ENCODE data around the gene ACVR1. TPM values are rescaled to one million over a fixed set of nuclear protein-coding genes. Genes with fewer than 3 reads are reported as not detected.

Gene ACVR1
- total and polyA plus RNA-seq, 9 donors, result 16.1 to 36.9 (median 30.4) TPM

DNA sequence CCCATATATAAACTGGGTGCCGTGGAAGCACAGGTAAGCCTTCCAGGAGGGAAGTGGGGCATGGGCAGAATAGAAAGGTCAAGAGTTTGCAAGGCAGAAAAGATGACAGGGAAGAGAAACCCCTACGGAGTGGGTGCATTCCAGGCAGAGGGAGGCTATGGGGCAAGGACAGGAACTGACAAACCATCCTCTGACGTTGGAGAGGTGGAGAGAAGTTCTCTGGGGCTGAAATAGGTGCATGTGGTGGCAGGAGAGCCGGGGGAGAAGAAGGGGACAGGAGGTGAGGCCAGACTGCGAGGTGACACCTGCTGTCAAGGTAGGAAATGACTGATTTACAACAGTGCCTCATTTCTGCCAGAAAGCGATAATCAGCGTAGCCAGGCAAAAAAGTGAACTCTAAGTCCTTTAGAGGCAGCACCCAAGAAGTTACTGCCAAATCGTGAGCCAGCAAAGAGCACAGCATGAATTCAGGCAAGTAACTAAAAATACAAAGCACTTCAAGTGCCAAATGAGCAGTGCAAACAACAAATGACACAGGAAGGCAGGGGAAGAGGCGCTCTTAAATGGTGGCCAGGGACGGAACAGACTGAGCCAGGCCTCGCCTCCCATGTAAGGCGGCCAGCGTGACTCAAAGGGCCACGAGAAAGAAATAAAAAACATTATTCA lies 134.2 kb downstream of the ACVR1 start:
- DNase-seq, result no peak
- Histone ChIP-seq H3K9me3 (replicated peaks; ENCODE audit: control insufficient read depth, low read depth, low read length) (no peaks in the 10 kb centered on the region), H3K4me1 (ENCODE audit: control insufficient read depth, insufficient read depth, low read length) (no peaks in the 10 kb centered on the region), H3K4me3 (ENCODE audit: low read length) (no peak overlapping the region), H3K27ac (ENCODE audit: low read length) (no peak overlapping the region), H3K27me3 (ENCODE audit: control insufficient read depth, insufficient read depth, low read length) (no peaks in the 10 kb centered on the region), H3K36me3 (ENCODE audit: control insufficient read depth, insufficient read depth, low read length) (peaks cover 25% of the 10 kb centered on the region)
- WGBS (ENCODE audit: insufficient coverage), result 96% methylated on average over 8 of the region's 14 CpGs

DNA sequence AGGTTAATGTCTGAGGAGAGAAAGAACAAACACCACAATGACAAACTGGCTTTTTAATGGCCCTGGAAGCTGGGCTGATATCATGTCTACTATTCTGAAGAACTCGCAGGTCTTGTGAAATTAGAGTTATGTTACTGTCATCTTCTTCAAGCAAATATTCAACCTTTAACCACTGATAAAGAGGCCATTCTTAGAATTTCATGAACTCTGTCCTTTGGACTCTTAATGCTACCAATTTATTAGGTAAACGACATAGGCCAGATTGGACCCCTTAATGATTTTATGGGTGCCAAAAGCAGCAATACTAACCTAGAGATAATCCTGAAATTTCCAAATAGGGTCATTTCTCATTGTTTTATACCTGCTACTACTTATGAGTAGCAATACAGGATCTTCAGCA lies 138.5 kb downstream of the ACVR1 start:
- H3K27me3 ChIP-seq (ENCODE audit: control insufficient read depth, insufficient read depth, low read length), result no peaks in the 10 kb centered on the region
- H3K4me1 ChIP-seq (ENCODE audit: control insufficient read depth, insufficient read depth, low read length), result no peaks in the 10 kb centered on the region
- peaks cover 41% of the 10 kb centered on the region for H3K36me3 ChIP-seq (ENCODE audit: control insufficient read depth, insufficient read depth, low read length)
- no peak overlapping the region for H3K27ac ChIP-seq (ENCODE audit: low read length)
- no peaks in the 10 kb centered on the region for H3K9me3 ChIP-seq (replicated peaks; ENCODE audit: control insufficient read depth, low read depth, low read length)
- no CpG with 5 or more reads among the region's 2 CpGs for WGBS (ENCODE audit: insufficient coverage)
- no peak overlapping the region for H3K4me3 ChIP-seq (ENCODE audit: low read length)
- no peak for DNase-seq

DNA sequence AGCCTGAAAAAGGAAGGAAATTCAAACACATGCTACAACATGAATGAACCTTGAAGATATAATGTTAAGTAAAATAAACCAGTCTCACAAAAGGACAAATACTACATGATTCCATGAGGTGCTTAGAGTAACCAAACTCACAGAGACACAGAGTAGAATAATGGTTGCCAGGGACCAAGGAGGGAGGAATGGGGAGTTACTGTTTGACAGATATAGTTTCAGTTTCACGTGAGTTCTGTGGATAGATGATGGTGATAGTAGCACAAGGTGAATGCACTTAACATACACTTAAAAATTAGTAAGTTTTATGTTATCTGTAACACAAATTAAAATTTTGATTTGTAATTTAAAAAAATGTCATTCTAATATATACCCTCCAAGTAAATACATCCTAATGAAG lies 140.6 kb downstream of the ACVR1 start:
- DNase-seq, result no peak
- WGBS (ENCODE audit: insufficient coverage), result no CpG with 5 or more reads among the region's 1 CpG
- Histone ChIP-seq H3K27me3 (ENCODE audit: control insufficient read depth, insufficient read depth, low read length) (no peaks in the 10 kb centered on the region), H3K9me3 (replicated peaks; ENCODE audit: control insufficient read depth, low read depth, low read length) (no peaks in the 10 kb centered on the region), H3K27ac (ENCODE audit: low read length) (no peak overlapping the region), H3K36me3 (ENCODE audit: control insufficient read depth, insufficient read depth, low read length) (peaks cover 42% of the 10 kb centered on the region), H3K4me3 (ENCODE audit: low read length) (no peak overlapping the region), H3K4me1 (ENCODE audit: control insufficient read depth, insufficient read depth, low read length) (no peaks in the 10 kb centered on the region)

DNA sequence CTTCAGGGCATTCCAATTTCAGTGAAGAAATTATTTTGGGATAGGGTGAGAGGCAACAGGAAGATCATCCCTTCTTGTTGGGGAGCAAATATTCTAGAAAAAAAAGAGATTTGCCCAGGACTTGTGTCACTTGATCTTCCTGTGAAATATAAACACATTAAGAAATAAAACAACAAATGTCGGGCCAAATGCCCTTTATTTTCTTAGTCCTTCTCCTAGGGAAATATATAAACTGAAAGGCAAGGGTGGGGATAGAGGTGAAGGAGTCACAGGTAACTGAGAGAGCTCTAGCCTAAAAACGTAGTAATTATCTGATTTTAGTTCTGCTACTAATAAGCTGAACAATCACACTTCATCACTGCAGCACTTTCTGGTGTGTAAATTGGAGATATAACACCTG lies 142.9 kb downstream of the ACVR1 start:
- Histone ChIP-seq H3K27me3 (ENCODE audit: control insufficient read depth, insufficient read depth, low read length) (no peaks in the 10 kb centered on the region), H3K4me1 (ENCODE audit: control insufficient read depth, insufficient read depth, low read length) (no peaks in the 10 kb centered on the region), H3K4me3 (ENCODE audit: low read length) (no peak overlapping the region), H3K27ac (ENCODE audit: low read length) (no peak overlapping the region), H3K9me3 (replicated peaks; ENCODE audit: control insufficient read depth, low read depth, low read length) (peaks cover 3% of the 10 kb centered on the region), H3K36me3 (ENCODE audit: control insufficient read depth, insufficient read depth, low read length) (peaks cover 38% of the 10 kb centered on the region)
- no CpG with 5 or more reads among the region's 2 CpGs for WGBS (ENCODE audit: insufficient coverage)
- no peak for DNase-seq

DNA sequence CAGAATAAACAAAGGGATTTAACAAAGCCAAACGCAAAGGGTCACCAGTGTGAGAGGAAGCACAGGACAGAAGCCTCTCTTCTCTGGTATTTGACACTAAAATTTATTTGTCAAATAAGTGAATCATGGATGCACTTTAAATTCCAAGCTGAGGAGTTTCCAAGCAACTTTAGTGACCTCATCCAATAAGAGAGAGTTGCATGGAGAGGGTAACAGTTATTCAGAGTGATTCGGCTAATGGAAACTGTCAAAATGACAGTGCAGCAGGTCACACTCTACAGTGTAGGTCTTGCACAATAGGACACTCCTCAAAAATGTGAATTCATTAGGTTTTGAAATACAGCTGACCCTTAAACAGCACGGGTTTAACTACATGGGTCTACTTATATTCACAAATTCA lies 143.5 kb downstream of the ACVR1 start:
- H3K27me3 ChIP-seq (ENCODE audit: control insufficient read depth, insufficient read depth, low read length), result no peaks in the 10 kb centered on the region
- no peak for DNase-seq
- WGBS (ENCODE audit: insufficient coverage), result 100% methylated on average over 1 of the region's 3 CpGs
- no peak overlapping the region for H3K4me3 ChIP-seq (ENCODE audit: low read length)
- H3K4me1 ChIP-seq (ENCODE audit: control insufficient read depth, insufficient read depth, low read length), result no peaks in the 10 kb centered on the region
- peaks cover 35% of the 10 kb centered on the region for H3K36me3 ChIP-seq (ENCODE audit: control insufficient read depth, insufficient read depth, low read length)
- peaks cover 3% of the 10 kb centered on the region for H3K9me3 ChIP-seq (replicated peaks; ENCODE audit: control insufficient read depth, low read depth, low read length)
- no peak overlapping the region for H3K27ac ChIP-seq (ENCODE audit: low read length)

DNA sequence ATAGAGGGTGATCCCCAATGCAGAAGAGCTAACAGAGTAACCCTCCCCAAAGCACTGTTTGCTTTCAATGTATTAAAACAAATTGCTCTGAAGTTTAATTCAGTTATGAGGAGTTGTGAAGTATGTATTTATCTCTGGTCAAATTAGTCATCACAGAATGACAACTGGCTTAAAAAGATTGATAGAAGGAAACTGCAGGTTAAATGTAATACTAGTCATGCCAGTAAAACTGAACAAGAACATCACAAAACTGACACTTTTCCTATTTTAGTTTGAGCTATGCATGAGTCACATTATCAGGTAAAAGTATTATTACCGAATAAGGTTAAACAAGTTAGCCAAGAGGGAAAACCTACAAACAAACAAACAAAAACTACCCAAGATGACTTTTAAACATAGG lies 148.4 kb downstream of the ACVR1 start:
- Histone ChIP-seq H3K4me3 (ENCODE audit: low read length) (no peak overlapping the region), H3K27ac (ENCODE audit: low read length) (no peak overlapping the region), H3K36me3 (ENCODE audit: control insufficient read depth, insufficient read depth, low read length) (peaks cover 4% of the 10 kb centered on the region), H3K9me3 (replicated peaks; ENCODE audit: control insufficient read depth, low read depth, low read length) (peaks cover 13% of the 10 kb centered on the region), H3K4me1 (ENCODE audit: control insufficient read depth, insufficient read depth, low read length) (no peaks in the 10 kb centered on the region), H3K27me3 (ENCODE audit: control insufficient read depth, insufficient read depth, low read length) (no peaks in the 10 kb centered on the region)
- no peak for DNase-seq
- no CpG with 5 or more reads among the region's 1 CpG for WGBS (ENCODE audit: insufficient coverage)

DNA sequence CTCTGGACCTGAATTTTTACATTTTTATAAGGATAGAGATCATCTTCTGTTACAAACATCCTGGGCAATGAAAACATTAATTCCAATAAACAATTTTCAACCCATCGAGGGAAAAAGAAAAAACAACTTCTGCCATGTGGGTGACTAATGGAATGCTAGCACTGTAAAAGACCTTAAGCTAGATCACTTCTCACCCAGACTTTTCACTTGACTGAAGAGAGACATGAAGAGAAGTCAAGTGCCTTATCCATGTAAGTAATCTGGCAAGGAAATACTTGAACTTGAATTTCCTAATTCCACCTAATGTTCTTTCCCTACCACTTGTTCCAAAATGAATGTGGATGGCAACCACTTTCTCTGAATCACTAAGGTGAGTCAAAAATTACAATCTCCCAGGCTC lies 149.2 kb downstream of the ACVR1 start:
- Histone ChIP-seq H3K36me3 (ENCODE audit: control insufficient read depth, insufficient read depth, low read length) (no peaks in the 10 kb centered on the region), H3K27ac (ENCODE audit: low read length) (no peak overlapping the region), H3K27me3 (ENCODE audit: control insufficient read depth, insufficient read depth, low read length) (no peaks in the 10 kb centered on the region), H3K4me1 (ENCODE audit: control insufficient read depth, insufficient read depth, low read length) (no peaks in the 10 kb centered on the region), H3K9me3 (replicated peaks; ENCODE audit: control insufficient read depth, low read depth, low read length) (peaks cover 17% of the 10 kb centered on the region), H3K4me3 (ENCODE audit: low read length) (no peak overlapping the region)
- no peak for DNase-seq
- no CpG with 5 or more reads among the region's 1 CpG for WGBS (ENCODE audit: insufficient coverage)

DNA sequence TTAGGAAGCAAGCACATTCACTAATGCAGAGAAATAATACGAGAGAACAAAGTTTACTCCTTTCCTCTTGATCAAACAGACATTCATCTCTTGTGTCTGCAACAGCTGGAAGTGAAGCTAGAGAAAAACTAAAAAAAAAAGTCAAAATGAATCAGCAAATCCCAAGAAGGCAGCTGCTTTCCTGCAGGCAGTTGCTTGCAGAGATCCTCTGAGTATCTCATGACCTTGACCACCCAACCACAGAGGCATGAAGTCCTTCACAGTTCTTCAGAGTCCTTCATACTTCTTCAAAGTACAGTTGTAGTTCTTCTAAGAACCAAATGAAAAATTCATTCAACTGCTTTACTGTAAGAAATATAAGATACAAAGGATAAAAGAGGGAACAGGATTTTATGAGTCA lies 150.3 kb downstream of the ACVR1 start:
- no CpG with 5 or more reads among the region's 1 CpG for WGBS (ENCODE audit: insufficient coverage)
- H3K4me3 ChIP-seq (ENCODE audit: low read length), result no peak overlapping the region
- H3K27me3 ChIP-seq (ENCODE audit: control insufficient read depth, insufficient read depth, low read length), result no peaks in the 10 kb centered on the region
- no peak overlapping the region for H3K27ac ChIP-seq (ENCODE audit: low read length)
- H3K36me3 ChIP-seq (ENCODE audit: control insufficient read depth, insufficient read depth, low read length), result no peaks in the 10 kb centered on the region
- no peaks in the 10 kb centered on the region for H3K4me1 ChIP-seq (ENCODE audit: control insufficient read depth, insufficient read depth, low read length)
- DNase-seq, result peak; percentile 10
- peaks cover 22% of the 10 kb centered on the region for H3K9me3 ChIP-seq (replicated peaks; ENCODE audit: control insufficient read depth, low read depth, low read length)

DNA sequence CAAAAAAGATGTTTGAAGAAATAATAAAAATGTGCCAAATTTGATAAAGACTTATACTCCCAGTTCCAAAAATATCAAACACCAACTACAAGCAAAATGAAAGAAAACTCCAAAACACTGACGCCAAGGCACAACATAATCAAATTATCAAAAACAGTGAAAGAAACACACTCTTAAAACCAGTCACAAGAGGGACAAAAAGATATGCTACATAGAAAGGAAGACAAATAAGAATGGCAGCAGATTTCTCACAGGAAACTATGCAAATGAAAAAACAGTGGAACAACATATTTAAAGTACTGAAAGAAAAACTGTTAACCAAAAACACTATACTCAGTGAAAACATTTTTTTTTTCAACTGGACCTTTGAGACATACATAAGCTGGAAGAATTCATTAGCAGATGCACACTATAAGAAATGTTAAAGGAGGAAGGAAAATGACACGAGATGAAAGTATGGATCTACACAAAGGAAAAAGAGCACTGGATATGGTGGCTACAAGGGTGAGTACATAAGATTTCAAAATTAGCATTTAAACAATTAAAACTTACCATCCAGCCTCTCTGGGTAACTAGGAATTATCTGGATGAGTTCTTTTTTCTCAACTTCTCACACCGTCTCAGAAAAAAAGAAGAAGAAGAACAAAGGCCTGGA lies 153.4 kb downstream of the ACVR1 start:
- H3K27me3 ChIP-seq (ENCODE audit: control insufficient read depth, insufficient read depth, low read length), result no peaks in the 10 kb centered on the region
- no peaks in the 10 kb centered on the region for H3K4me1 ChIP-seq (ENCODE audit: control insufficient read depth, insufficient read depth, low read length)
- H3K4me3 ChIP-seq (ENCODE audit: low read length), result no peak overlapping the region
- H3K9me3 ChIP-seq (replicated peaks; ENCODE audit: control insufficient read depth, low read depth, low read length), result peaks cover 26% of the 10 kb centered on the region
- no peak overlapping the region for H3K27ac ChIP-seq (ENCODE audit: low read length)
- no CpG with 5 or more reads among the region's 3 CpGs for WGBS (ENCODE audit: insufficient coverage)
- no peaks in the 10 kb centered on the region for H3K36me3 ChIP-seq (ENCODE audit: control insufficient read depth, insufficient read depth, low read length)
- DNase-seq, result peak; percentile 7

DNA sequence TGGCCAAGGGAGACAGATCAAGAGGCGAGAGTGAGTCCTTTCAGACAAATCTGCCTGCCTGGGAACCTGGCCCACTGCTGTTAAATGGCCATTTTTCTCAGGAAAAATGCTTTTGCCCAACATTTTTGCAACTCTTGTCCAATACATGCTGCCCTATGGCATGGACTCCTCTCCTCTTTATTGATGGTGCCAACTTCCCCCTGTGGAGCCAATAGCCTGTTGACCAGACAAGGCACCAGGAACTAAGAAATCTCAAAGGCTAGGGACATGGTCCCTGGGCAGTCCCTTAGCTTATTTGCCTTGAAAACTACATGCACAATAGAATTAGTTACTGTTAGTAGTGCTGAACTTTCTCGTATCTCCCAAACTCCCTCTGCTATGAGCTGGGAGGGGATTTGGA lies 155.6 kb downstream of the ACVR1 start:
- Histone ChIP-seq H3K4me1 (ENCODE audit: control insufficient read depth, insufficient read depth, low read length) (no peaks in the 10 kb centered on the region), H3K27ac (ENCODE audit: low read length) (no peak overlapping the region), H3K27me3 (ENCODE audit: control insufficient read depth, insufficient read depth, low read length) (no peaks in the 10 kb centered on the region), H3K36me3 (ENCODE audit: control insufficient read depth, insufficient read depth, low read length) (no peaks in the 10 kb centered on the region), H3K9me3 (replicated peaks; ENCODE audit: control insufficient read depth, low read depth, low read length) (peaks cover 26% of the 10 kb centered on the region), H3K4me3 (ENCODE audit: low read length) (no peak overlapping the region)
- no peak for DNase-seq
- 71% methylated on average over 1 of the region's 2 CpGs for WGBS (ENCODE audit: insufficient coverage)
